Neuronal stem cell (in vitro differentiated cells): Measurements from ENCODE around the gene ALAD.
"Not testable (repeated sequence)": the region's sequence is repeated elsewhere in the genome, so short reads cannot be mapped to it uniquely, and the experiment has no call there.

Experiments used
- DNase-seq: peaks from one replicate; pipeline ENCODE4 v3.0.0-alpha.2; 2013; ENCODE audit warnings: low spot score
- H2AFZ ChIP-seq: one replicate; pipeline ENCODE4 v1.6.1; 2013; ENCODE audit warnings: mild to moderate bottlenecking, low read length, inconsistent platforms
- H2AK5ac ChIP-seq: 2 replicates; pipeline ENCODE4 v1.6.1; 2013; ENCODE audit warnings: low read depth, mild to moderate bottlenecking, inconsistent platforms, low read length, moderate library complexity, mixed read lengths
- H2BK120ac ChIP-seq: 2 replicates; pipeline ENCODE4 v1.6.1; 2013; ENCODE audit warnings: low read depth, mild to moderate bottlenecking, inconsistent platforms, low read length, moderate library complexity, mixed read lengths
- H2BK12ac ChIP-seq: one replicate; pipeline ENCODE4 v1.6.1; 2013; ENCODE audit warnings: low read length, inconsistent platforms
- H2BK15ac ChIP-seq: 2 replicates; pipeline ENCODE4 v1.6.1; 2013; ENCODE audit warnings: mild to moderate bottlenecking, low read length, inconsistent platforms, mixed read lengths
- H2BK5ac ChIP-seq: one replicate; pipeline ENCODE4 v1.6.1; 2013; ENCODE audit warnings: inconsistent platforms, mild to moderate bottlenecking, low read length, moderate library complexity
- H3K14ac ChIP-seq: one replicate; pipeline ENCODE4 v1.6.1; 2013; ENCODE audit warnings: low read length, inconsistent platforms
- H3K18ac ChIP-seq: 2 replicates; pipeline ENCODE4 v1.6.1; 2013; ENCODE audit warnings: low read length, inconsistent platforms
- H3K23ac ChIP-seq: 2 replicates; pipeline ENCODE4 v1.6.1; 2013; ENCODE audit warnings: low read depth, mild to moderate bottlenecking, mixed read lengths, low read length, inconsistent platforms; ENCODE audit not compliant: poor library complexity
- H3K27ac ChIP-seq: replicated peaks from 3 replicates; pipeline ENCODE4 v1.5.1; 2013; ENCODE audit warnings: low read length, inconsistent platforms
- H3K27me3 ChIP-seq, 3 experiments: 2 replicates each; pipeline ENCODE4 v1.6.1; 2013; ENCODE audit warnings: low read length in 3 of 3, mild to moderate bottlenecking in 2 of 3, inconsistent platforms in 1 of 3, low read depth in 1 of 3, mixed read lengths in 1 of 3, moderate library complexity in 1 of 3; ENCODE audit not compliant: control insufficient read depth in 3 of 3, insufficient read depth in 3 of 3
- H3K36me3 ChIP-seq, 2 donors: replicated peaks in 1 of 2; 2 replicates each; pipeline ENCODE4 v1.6.1; 2013; ENCODE audit warnings: low read length in 2 of 2; ENCODE audit not compliant: control insufficient read depth in 2 of 2, insufficient read depth in 2 of 2
- H3K4ac ChIP-seq: 2 replicates; pipeline ENCODE4 v1.6.1; 2013; ENCODE audit warnings: inconsistent platforms, mild to moderate bottlenecking, low read length, moderate library complexity
- H3K4me1 ChIP-seq, 2 donors: 1 replicate in 1 of 2; 2 replicates in 1 of 2; pipeline ENCODE4 v1.6.1; 2013; ENCODE audit warnings: low read length in 2 of 2, low read depth in 1 of 2; ENCODE audit not compliant: control insufficient read depth in 2 of 2, insufficient read depth in 1 of 2
- H3K4me2 ChIP-seq: one replicate; pipeline ENCODE4 v1.6.1; 2013; ENCODE audit warnings: mild to moderate bottlenecking, low read length, inconsistent platforms; ENCODE audit not compliant: insufficient read depth, poor library complexity, severe bottlenecking
- H3K4me3 ChIP-seq, 2 donors: 2 replicates each; pipeline ENCODE4 v1.5.1; 2013; ENCODE audit warnings: low read length in 2 of 2, mild to moderate bottlenecking in 2 of 2, inconsistent platforms in 1 of 2, moderate library complexity in 1 of 2
- H3K79me1 ChIP-seq: one replicate; pipeline ENCODE4 v1.6.1; 2013; ENCODE audit warnings: low read depth, mild to moderate bottlenecking, inconsistent platforms, low read length, moderate library complexity
- H3K9ac ChIP-seq: one replicate; pipeline ENCODE4 v1.6.1; 2013; ENCODE audit warnings: mild to moderate bottlenecking, low read depth, low read length, inconsistent platforms; ENCODE audit not compliant: poor library complexity
- H3K9me3 ChIP-seq, 2 donors: replicated peaks in 1 of 2; 2 replicates each; pipeline versions ENCODE3 to v1.6.1; 2013; ENCODE audit warnings: low read length in 2 of 2, mild to moderate bottlenecking in 2 of 2, inconsistent platforms in 1 of 2, low read depth in 1 of 2, mixed read lengths in 1 of 2, moderate library complexity in 1 of 2; ENCODE audit not compliant: control insufficient read depth in 2 of 2, insufficient read depth in 1 of 2
- H4K8ac ChIP-seq: one replicate; pipeline ENCODE4 v1.6.1; 2013; ENCODE audit warnings: low read depth, mild to moderate bottlenecking, inconsistent platforms, low read length, moderate library complexity
- H4K91ac ChIP-seq: one replicate; pipeline ENCODE4 v1.6.1; 2013; ENCODE audit warnings: low read length, low read depth, mild to moderate bottlenecking, inconsistent platforms; ENCODE audit not compliant: poor library complexity
- WGBS, 2 donors: extraction: QIAGEN DNeasy Blood & Tissue Kit; methylation state at CpG; one replicate each; pipeline ENCODE4 v1.1.7; 2013; ENCODE audit warnings: missing lambda C conversion rate in 2 of 2, mixed read lengths in 1 of 2; ENCODE audit not compliant: insufficient read length in 2 of 2, insufficient replicate concordance in 1 of 2; ENCODE audit errors: extremely low coverage in 2 of 2; 5-methylcytosine and 5-hydroxymethylcytosine counted together

The ALAD gene

GRCh38 chr9:113409481-113409880 lies 8.4 kb upstream of the ALAD start:
- H3K79me1 ChIP-seq = peaks cover 8% of the 10 kb centered on the region
- peaks cover 4 to 9% of the 10 kb centered on the region in 2 donors for H3K4me1 ChIP-seq
- peak overlapping the region; percentile 98 for H3K9ac ChIP-seq
- no peak overlapping the region for H3K18ac ChIP-seq
- DNase-seq = no peak
- peak overlapping the region; percentile 88 to 96 for H3K4me3 ChIP-seq
- WGBS, 2 donors = no CpG with 5 or more reads among the region's 10 CpGs
- no peak overlapping the region for H4K8ac ChIP-seq
- H2AFZ ChIP-seq = peak overlapping the region; percentile 88
- H3K23ac ChIP-seq = no peak overlapping the region
- H3K4ac ChIP-seq = no peak overlapping the region
- no peaks in the 10 kb centered on the region for H3K27me3 ChIP-seq
- no peak overlapping the region for H3K14ac ChIP-seq
- H3K9me3 ChIP-seq = no peaks in the 10 kb centered on the region
- no peak overlapping the region for H4K91ac ChIP-seq
- no peak overlapping the region for H2BK15ac ChIP-seq
- peak overlapping the region; percentile 77 for H3K4me2 ChIP-seq
- H2BK12ac ChIP-seq = no peak overlapping the region
- no peak overlapping the region for H2AK5ac ChIP-seq
- no peak overlapping the region for H2BK120ac ChIP-seq
- no peak overlapping the region for H3K27ac ChIP-seq
- peaks cover 12 to 30% of the 10 kb centered on the region in 2 donors for H3K36me3 ChIP-seq
- no peak overlapping the region for H2BK5ac ChIP-seq

- not testable (repeated sequence) for H3K18ac ChIP-seq, H2AFZ ChIP-seq, H3K4me3 ChIP-seq, H3K27ac ChIP-seq, H4K91ac ChIP-seq, H2BK120ac ChIP-seq, H2BK15ac ChIP-seq, H3K23ac ChIP-seq, H4K8ac ChIP-seq, H3K4ac ChIP-seq, H3K14ac ChIP-seq, H2AK5ac ChIP-seq, H3K27me3 ChIP-seq, H3K9me3 ChIP-seq, H2BK5ac ChIP-seq, H3K9ac ChIP-seq, H3K4me2 ChIP-seq, H3K4me1 ChIP-seq, H3K79me1 ChIP-seq, H2BK12ac ChIP-seq
- DNase-seq = peak; percentile 50
- no CpG with 5 or more reads among the region's 7 CpGs for WGBS, 2 donors
- peaks cover 12 to 30% of the 10 kb centered on the region in 2 donors for H3K36me3 ChIP-seq
Measured at GRCh38 chr9:113406873-113407511, 5.9 kb upstream of the ALAD start.

DNA sequence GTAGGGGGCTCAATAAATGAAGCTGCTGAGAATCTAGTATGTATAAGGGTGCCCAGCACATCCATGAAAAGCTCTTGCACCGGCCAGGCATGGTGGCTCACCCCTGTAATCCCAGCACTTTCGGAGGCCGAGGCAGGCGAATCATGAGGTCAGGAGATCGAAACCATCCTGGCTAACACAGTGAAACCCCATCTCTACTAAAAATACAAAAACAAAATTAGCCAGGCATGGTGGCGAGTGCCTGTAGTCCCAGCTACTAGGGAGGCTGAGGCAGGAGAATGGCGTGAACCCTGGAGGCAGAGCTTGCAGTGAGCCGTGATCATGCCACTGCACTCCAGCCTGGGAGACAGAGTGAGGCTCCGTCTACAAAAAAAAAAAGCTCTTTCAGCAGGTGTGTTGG lies 5.3 kb upstream of the ALAD start:
- not testable (repeated sequence) for H3K4me2 ChIP-seq, H2AFZ ChIP-seq, H3K4ac ChIP-seq, H3K9ac ChIP-seq, H3K27me3 ChIP-seq, H3K79me1 ChIP-seq, H3K9me3 ChIP-seq, H3K4me3 ChIP-seq, H4K91ac ChIP-seq, H3K18ac ChIP-seq, H3K14ac ChIP-seq, H2BK120ac ChIP-seq, H2BK12ac ChIP-seq, DNase-seq, H3K4me1 ChIP-seq, H3K27ac ChIP-seq, H2BK5ac ChIP-seq, H2BK15ac ChIP-seq, H4K8ac ChIP-seq, H2AK5ac ChIP-seq, H3K23ac ChIP-seq
- peaks cover 12 to 30% of the 10 kb centered on the region in 2 donors for H3K36me3 ChIP-seq
- WGBS, 2 donors = no CpG with 5 or more reads among the region's 9 CpGs

- Histone ChIP-seq H3K79me1 (no peaks in the 10 kb centered on the region), H3K9me3 (no peaks in the 10 kb centered on the region), H3K14ac (no peak overlapping the region), H3K9ac (no peak overlapping the region), H3K4me1 (peaks cover 4 to 6% of the 10 kb centered on the region in 2 donors), H3K18ac (no peak overlapping the region), H2AFZ (no peak overlapping the region), H3K27ac (no peak overlapping the region), H2BK12ac (no peak overlapping the region), H3K23ac (no peak overlapping the region), H3K4me2 (no peak overlapping the region), H2BK5ac (no peak overlapping the region), H2BK120ac (no peak overlapping the region), H3K36me3 (peaks cover 9 to 19% of the 10 kb centered on the region in 2 donors), H3K4me3 (no peak overlapping the region), H4K91ac (no peak overlapping the region), H3K27me3 (no peaks in the 10 kb centered on the region), H4K8ac (no peak overlapping the region), H2AK5ac (no peak overlapping the region), H3K4ac (no peak overlapping the region), H2BK15ac (no peak overlapping the region)
- WGBS, 2 donors = no CpG with 5 or more reads among the region's 2 CpGs
- DNase-seq = no peak
Measured at GRCh38 chr9:113403646-113404045, 2.6 kb upstream of the ALAD start.
